GM19372 (cell line): Measurements from ENCODE around the gene ALX4.

Source experiments
- ATAC-seq: cut with Tn5 transposase; IDR thresholded peaks from one replicate; pipeline ENCODE4 v1.9.1; 2021; ENCODE audit warnings: mild to moderate bottlenecking, low read depth, moderate library complexity; ENCODE audit not compliant: unreplicated experiment

The ALX4 gene

GRCh38 chr11:44252999-44253602 lies 56.8 kb downstream of the ALX4 start:
- no peak for ATAC-seq

- no peak for ATAC-seq
These were observed 59.5 kb downstream of the ALX4 start for GRCh38 chr11:44250421-44250820.

GRCh38 chr11:44248109-44248508 lies 61.8 kb downstream of the ALX4 start:
- ATAC-seq, result no peak

GRCh38 chr11:44247508-44247907 lies 62.4 kb downstream of the ALX4 start:
- no peak for ATAC-seq

- no peak for ATAC-seq
These were observed 63.2 kb downstream of the ALX4 start for GRCh38 chr11:44246726-44247125.

- ATAC-seq, result no peak
These were observed 65.2 kb downstream of the ALX4 start for GRCh38 chr11:44244639-44245310.

- ATAC-seq, result no peak
These were observed 66.2 kb downstream of the ALX4 start for GRCh38 chr11:44243595-44244343.

GRCh38 chr11:44243086-44243485 lies 66.9 kb downstream of the ALX4 start:
- no peak for ATAC-seq

- ATAC-seq, result no peak
These were observed 68.1 kb downstream of the ALX4 start for GRCh38 chr11:44241851-44242250.

- ATAC-seq, result no peak
These were observed 72.8 kb downstream of the ALX4 start for GRCh38 chr11:44237156-44237555.

- no peak for ATAC-seq
These were observed 73.6 kb downstream of the ALX4 start for GRCh38 chr11:44236296-44236695.

- ATAC-seq, result no peak
These were observed 74.2 kb downstream of the ALX4 start for GRCh38 chr11:44235765-44236201.

GRCh38 chr11:44229624-44230023 lies 80.3 kb downstream of the ALX4 start:
- ATAC-seq, result no peak

GRCh38 chr11:44229098-44229497 lies 80.8 kb downstream of the ALX4 start:
- no peak for ATAC-seq

GRCh38 chr11:44228379-44228778 lies 81.6 kb downstream of the ALX4 start:
- ATAC-seq, result no peak

GRCh38 chr11:44226945-44227344 lies 83.0 kb downstream of the ALX4 start:
- no peak for ATAC-seq

- ATAC-seq, result no peak
These were observed 83.4 kb downstream of the ALX4 start for GRCh38 chr11:44226490-44226889.

- no peak for ATAC-seq
These were observed 85.0 kb downstream of the ALX4 start for GRCh38 chr11:44224867-44225501.

GRCh38 chr11:44223238-44223637 lies 86.7 kb downstream of the ALX4 start:
- ATAC-seq, result no peak

GRCh38 chr11:44221992-44222391 lies 87.9 kb downstream of the ALX4 start:
- ATAC-seq, result no peak

GRCh38 chr11:44221456-44221855 lies 88.5 kb downstream of the ALX4 start:
- no peak for ATAC-seq
